NB4 (cell line): ENCODE results near the gene NSG1.

Source experiments
- CTCF ChIP-seq: IDR thresholded peaks from one replicate; pipeline ENCODE4 v1.5.1; 2012; ENCODE audit warnings: low read depth, low read length
- MAX ChIP-seq: IDR thresholded peaks from 2 replicates; pipeline ENCODE4 v1.6.1; 2011; ENCODE audit warnings: low read depth, low read length
- POLR2A ChIP-seq: IDR thresholded peaks from 2 replicates; pipeline ENCODE4 v1.6.1; 2011; ENCODE audit warnings: mild to moderate bottlenecking; ENCODE audit not compliant: insufficient read length; ENCODE audit errors: extremely low read depth

- TF ChIP-seq CTCF (no peak), POLR2A (no peak), MAX (no peak)
Observed at GRCh38 chr4:4427886-4428285, 41.0 kb downstream of the NSG1 start.
